ENCODE measurements around the gene LBH.

The LBH gene

DNA sequence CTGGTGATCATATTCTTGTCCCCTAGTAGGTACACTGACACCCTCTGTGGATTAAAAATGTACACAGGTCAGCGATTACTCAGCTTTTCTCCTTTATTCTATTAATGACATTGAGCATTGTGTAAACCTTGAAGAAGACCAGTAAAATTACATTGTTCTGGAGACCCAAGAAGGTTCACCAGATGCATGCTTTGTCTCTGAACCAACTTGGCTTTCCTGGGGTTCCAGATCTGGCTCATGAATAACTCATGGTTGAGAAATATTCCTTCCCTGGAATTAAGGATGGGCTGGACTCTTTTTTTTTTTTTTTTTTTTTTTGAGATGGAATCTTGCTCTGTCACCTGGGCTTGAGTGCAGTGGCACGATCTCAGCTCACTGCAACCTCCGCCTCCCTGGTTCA is 11.9 kb downstream of the LBH start:
- no peak for FAIRE-seq

DNA sequence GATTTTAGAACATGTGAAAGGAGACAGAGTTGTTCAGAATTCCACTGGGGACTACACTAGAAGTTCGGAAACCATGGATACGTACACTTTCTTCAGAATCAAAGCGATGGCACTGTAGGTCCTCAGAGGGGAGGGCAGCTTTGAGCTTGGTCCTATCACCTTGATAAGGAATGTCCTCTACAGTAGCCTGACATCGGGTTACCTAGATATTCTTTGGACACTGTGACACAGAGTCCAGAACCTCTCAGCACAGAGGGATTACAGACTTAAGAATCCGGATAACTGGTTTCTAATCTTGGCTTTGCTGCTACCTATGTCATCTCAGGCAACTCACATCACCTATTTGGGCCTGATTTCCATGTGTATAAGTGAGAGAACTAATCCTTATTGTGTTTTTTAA is 14.0 kb downstream of the LBH start:
- FAIRE-seq (no peak), DNase-seq (ENCODE audit: insufficient read length, low spot score) (no peak)
- TF ChIP-seq, protein P1, sequence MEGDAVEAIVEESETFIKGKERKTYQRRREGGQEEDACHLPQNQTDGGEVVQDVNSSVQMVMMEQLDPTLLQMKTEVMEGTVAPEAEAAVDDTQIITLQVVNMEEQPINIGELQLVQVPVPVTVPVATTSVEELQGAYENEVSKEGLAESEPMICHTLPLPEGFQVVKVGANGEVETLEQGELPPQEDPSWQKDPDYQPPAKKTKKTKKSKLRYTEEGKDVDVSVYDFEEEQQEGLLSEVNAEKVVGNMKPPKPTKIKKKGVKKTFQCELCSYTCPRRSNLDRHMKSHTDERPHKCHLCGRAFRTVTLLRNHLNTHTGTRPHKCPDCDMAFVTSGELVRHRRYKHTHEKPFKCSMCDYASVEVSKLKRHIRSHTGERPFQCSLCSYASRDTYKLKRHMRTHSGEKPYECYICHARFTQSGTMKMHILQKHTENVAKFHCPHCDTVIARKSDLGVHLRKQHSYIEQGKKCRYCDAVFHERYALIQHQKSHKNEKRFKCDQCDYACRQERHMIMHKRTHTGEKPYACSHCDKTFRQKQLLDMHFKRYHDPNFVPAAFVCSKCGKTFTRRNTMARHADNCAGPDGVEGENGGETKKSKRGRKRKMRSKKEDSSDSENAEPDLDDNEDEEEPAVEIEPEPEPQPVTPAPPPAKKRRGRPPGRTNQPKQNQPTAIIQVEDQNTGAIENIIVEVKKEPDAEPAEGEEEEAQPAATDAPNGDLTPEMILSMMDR (IDR thresholded peaks at IDR 0.05; ENCODE audit: insufficient read depth, missing control alignments) = no peak

More for the DNA sequence above, 11.9 kb downstream of the LBH start:
- DNase-seq (ENCODE audit: insufficient read length, low spot score) = no peak
- TF ChIP-seq, protein P1 (IDR thresholded peaks at IDR 0.05; ENCODE audit: insufficient read depth, missing control alignments) = no peak

DNA sequence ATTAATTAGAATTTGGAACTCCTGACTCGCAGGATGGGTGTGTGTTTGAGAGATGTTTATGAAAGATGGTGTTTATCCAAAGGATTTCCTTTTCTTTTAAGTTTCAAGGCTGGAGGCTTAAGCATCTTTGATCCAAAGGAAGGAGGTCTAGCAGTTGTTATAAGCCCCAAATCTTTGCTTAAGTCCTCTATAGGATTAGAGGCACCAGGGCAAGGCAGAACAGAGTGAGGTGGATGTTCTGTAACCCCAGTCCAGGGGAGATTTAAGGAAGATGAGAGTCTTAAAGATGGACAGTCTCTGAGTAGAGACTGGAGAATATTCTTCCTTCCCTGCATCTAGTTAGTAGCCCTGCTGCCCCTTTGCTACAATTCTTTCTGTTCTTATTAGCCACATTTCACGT is 17.5 kb downstream of the LBH start:
- peak; percentile 47 for DNase-seq (ENCODE audit: insufficient read length, low spot score)

DNA sequence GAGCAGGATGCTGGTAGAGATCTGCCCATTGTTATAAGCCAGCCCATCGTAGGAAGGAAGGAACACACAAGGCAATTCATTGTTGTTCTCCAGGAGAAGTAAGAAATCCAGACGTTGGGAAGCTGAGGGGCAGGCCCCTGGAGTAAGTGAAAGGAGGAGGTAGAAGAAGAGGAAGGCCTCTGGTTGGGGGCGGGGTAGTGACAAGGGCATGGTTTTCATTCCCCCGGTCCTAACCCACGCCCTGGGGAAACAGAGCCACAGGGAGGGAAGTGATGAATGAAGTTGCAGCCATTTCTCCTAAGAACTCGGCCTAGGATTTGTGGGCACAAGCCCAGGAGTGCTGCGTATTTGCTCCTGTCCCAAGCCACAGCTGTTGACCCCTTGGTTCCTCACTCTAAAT is 18.0 kb downstream of the LBH start:
- FAIRE-seq (no peak), DNase-seq (ENCODE audit: insufficient read length, low spot score) (no peak)
- TF ChIP-seq, protein P1 (IDR thresholded peaks at IDR 0.05; ENCODE audit: insufficient read depth, missing control alignments) = no peak

More for the DNA sequence above, 17.5 kb downstream of the LBH start:
- TF ChIP-seq, protein P1 (IDR thresholded peaks at IDR 0.05; ENCODE audit: insufficient read depth, missing control alignments) = no peak
- FAIRE-seq = peak; percentile 46

DNA sequence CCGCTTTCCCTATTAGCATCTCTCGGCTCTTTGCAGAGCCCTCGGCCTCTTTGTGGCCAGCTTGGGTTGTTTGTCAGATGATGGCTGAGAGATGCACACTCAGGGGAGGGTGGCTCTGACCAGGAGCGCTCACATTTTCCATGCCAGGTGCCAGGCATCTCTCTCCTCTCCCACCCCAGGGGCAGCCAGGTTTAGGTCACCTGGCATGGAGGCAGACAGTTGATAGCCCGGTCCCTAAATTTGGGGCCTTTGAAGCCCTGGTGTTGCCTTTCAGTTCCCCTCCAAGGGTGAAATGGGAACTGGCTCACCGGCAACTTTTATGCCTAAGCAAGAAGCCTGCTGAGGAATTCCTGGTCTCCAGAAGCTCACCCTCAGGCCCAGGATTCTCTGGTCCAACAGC is 19.1 kb downstream of the LBH start:
- FAIRE-seq = no peak
- no peak for DNase-seq (ENCODE audit: insufficient read length, low spot score)
- TF ChIP-seq, protein P1 (IDR thresholded peaks at IDR 0.05; ENCODE audit: insufficient read depth, missing control alignments) = no peak

DNA sequence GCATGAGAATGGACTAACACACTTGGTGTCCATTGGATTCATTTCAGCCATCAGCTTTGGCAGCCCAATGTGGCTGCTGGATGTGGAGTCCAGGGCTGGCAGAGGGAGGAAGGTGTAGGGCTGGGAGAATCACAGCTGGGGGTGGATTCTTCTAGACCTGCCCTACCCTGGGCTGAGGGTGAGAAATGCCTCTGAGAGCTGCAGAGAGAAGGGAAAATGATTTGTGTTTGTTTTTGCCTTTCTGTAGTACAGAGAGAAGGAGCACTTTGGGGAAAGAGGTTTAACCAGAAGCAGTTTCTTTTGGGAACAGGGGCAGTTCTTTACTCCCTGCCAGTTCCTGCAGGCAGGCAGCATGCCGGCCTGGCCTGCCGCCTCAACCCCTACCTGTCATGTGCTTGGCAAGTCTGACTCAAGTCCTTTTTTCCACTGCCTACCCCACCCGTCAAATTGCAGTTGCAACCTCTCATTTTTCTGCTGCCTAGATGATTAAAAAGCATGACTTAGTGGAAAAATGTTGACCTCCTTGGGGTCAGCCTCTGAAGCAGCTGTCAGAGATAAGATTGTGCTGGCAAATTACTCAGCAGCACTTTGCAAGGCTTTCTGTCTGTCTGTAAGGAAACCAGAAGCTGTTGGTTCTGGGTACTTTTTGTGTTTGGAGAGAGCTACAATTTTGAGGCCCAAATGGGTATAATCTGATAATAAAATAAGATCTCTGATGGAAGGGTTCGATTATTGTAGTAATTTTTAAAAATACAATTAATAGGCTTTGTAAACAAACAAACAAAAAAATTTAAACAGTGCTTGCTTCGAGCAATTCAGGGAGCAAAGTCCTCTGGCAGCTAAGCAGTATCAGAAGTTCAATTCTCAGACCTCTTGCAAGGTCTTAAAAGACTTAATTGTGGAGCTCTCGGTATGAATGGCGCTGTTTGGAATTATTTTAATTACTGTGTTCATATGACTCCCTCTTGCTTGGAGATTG is 21.7 kb downstream of the LBH start:
- DNase-seq (ENCODE audit: insufficient read length, low spot score) (no peak), FAIRE-seq (no peak)
- TF ChIP-seq, protein P1 (IDR thresholded peaks at IDR 0.05; ENCODE audit: insufficient read depth, missing control alignments) = no peak

All from D721Med (cell line).